ENCODE results near the gene TECTB.

Gene TECTB

DNA sequence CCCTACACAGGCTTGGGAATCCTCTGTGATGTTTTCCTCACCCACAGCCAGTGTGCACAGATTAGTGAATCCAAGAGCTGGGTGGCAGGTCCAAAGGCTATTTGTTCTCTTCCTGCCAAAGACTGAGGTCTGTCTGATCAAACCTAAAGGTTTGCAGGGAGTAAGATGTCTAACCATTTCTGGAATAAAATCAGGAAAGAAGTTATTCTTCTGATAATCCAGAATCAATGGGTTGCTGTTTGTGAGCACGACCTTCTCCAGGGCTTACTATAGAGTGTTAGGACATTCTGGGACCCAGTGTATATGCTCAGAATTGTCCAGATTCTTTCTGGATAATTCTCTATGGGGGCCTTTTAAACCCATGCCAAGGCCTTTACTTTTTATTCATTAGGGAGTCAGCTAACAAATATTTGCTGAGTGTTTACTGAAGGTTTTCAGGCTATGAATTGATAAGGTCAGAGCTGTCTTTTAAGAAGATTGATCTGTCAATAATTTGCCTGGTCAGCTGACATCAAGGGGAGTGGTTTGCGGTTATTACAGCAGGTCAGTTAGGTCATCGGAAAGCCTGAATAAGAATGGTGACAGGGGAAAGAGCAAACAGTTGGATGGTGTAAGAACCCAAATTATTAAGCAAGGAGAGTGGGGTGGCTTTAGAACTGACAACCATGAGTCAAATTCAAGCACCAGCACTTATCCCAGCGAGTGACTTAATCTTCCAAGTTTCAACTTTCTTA is 7.5 kb upstream of the TECTB start:
- FAIRE-seq = no peak

DNA sequence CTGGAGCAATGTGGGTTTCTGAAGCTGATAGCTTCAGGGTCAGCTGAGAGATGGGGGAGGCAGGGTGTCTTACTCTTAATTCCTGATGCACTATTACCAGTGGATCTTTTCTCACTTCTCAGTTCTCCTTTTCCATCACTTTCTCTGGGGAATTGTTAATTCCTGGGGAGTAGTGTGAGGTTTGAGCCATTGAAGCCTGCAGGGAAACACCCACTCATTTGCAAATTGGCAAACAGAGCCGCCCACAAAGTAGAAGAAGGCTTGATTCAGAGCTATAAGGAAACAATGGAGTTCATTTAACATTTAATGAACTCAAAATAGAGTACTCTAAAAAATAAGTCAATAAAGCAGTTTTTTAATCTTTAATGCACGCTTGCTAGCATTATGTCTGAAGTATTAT is 4.3 kb upstream of the TECTB start:
- FAIRE-seq = no peak

DNA sequence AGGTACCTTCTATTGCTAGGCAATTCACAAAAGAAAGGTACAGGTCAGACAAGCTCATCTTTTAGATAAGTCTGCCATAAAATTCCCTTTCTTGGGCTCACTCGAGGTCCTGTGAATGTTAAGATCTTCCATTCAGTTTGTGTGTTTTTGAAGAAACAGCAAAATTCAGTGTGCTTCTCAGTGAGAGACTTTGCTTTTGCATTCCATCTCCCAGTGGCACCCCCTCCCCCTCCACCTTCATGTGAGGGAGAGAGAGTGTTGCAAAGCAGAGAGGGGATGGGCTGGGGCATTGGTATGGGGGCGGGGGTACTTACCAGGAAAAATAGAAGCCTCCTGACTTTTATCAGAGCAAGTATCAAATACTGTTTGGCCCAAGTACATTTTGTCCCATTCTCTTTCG is 3.8 kb upstream of the TECTB start:
- FAIRE-seq = no peak

DNA sequence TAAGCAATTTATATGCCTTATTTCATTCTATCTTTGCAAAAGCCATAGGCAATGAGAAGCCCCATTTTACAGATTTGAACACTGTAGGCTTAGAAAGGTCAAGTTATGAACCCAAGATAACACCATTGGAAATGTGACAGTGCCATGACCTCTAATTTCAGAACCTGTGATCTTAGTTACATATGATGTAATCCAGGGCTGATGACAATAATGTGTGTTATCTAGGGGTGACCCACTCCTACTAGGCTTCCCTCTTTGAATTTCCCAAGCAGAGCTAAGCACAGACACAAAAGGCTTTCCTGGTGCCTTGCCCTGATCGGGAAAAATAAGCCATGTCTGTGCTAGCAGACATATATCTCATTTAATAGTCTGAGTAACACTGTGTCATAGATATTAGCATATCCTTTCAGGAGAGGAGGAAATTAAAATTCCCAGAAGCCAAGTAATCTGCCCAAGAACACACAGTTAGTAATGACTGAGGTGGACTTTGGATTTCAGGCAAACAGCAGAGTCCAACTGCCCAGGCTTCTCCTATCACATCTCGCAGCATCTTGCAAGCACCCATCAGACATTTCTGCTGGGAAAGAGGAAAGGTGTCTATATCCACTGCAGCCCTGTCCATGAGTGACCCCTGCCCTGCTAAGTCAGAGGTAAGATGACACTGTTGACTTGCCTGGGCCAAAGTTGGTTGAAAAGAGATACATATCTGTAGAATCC is 2.8 kb upstream of the TECTB start:
- FAIRE-seq = no peak

DNA sequence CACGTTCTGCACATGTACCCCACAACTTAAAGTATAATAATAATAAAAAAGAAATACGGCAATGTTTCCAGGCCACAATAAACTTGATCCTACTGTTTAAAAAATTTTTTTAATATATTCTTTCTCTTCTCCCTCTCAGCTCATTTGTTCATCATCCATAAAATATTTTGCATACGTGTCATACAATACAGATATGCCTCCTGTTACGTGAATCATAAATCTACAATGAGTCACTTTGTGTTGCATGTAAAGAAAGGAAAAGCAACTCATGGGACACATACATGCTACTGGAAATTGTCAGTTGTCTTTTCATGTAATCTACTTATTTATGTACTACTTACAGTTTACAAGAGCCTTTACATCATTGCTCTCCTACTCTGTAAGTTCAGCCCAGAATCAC is 1.1 kb upstream of the TECTB start:
- FAIRE-seq = no peak

DNA sequence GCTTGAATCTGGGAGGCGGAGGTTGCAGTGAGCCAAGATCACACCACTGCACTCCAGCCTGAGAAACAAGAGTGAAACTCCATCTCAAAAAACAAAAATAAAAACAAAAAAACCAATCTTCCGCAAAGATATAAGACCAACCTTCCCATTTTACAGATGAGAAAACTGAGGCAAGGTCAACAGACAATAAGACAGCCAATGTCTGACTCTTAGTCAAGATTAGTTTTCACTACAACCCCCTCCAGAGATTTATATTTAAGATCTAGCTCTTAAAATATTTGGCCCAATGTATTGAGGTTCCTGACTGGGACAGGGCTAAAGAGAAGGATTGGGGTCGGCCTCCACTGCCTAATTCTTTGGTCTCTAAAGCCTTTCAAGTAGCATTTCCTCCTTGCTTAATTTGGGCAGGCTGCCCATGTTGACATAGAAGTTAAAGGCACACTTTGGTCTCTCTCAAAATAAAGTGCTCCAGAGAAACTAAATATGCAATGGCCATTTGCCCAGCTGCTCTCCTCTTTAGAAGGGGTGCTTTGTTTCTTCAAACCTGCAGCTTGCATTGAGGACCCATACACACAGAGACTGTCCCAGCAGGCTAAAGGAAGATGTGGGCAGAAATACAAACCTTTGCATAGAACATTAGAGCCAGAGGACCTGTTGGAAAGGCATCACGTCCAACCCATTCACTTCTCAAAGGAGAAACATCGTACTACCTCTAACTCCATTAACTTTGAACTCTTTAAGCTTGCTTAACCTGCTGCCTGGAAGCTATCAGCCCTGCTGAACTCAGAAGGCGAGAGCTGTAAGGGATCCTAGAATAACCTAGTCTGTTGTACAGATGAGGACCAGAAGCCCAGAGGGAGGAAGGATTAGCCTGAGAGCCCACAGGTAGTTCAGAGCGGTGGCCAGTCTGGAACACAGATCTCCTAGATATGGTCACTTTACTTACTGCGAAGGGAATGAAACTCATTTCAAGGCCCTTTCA is 3.9 kb downstream of the TECTB start:
- FAIRE-seq = no peak

DNA sequence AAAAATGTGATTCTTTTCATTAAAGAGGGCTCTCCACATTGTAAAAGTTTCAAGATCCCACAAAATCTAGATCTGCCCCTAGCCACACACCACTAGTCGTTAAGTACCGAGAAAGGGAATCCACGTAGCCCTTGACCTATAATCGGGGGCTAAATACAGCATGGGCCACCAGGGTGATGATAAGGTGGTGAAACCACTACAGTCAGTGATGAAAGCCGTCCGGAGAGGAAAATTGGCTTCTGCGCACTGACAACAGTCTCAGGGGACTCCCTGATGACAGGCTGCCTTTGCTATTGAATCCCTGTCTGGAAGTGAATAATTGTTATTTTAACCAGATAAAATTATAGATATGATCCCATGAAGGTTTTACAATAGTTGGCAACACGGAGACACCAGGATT is 4.6 kb downstream of the TECTB start:
- FAIRE-seq = no peak

DNA sequence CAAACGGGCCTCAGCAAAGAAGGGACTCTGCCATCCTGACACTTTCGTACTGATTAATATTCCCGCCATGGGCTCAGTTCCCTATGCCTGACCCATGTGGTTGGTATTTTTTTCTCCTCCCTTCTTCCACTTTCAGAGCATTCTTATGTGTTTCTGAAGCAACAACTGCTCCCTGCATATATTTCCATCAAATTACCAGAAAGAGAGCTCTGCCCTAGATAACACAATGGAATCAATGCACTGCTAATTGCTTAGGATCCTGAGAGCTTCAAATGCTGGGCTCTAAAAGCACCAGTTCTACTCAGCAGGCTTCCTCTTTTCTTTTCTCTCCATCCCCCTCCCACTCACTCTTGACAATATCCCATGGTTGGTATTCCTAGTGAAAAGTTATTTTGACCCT is 5.3 kb downstream of the TECTB start:
- no peak for FAIRE-seq

DNA sequence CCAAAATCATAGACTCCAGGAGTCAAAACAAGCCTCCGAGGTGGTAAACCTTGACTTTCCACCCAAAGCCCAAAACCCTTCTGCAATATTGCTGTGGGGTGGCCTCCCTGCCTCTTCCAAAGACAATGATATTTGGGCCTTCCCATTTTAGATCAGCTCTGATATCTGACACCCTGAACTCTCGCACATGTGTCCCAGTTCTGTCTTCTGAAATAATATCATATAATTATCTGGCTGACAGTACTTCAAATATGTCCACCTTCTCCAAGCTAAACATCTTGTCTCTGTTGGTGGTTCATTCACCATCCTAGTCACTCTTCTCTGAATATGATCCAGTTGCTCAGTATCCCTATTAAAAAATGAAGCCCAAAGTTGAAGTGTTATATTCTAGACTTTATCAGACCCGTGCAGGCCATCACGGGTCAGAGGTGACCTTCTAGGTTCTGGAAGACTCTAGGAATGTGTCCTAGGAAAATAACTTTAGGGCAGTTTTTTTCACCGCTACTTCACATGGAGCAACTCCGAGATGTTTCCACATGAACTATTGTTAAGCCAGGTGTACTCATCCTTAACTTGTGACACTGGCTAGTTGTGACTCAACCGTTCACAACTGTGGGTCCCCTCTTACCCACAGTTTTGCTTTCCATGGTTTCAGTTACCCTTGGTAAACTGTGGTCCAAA is 6.3 kb downstream of the TECTB start:
- FAIRE-seq = no peak

DNA sequence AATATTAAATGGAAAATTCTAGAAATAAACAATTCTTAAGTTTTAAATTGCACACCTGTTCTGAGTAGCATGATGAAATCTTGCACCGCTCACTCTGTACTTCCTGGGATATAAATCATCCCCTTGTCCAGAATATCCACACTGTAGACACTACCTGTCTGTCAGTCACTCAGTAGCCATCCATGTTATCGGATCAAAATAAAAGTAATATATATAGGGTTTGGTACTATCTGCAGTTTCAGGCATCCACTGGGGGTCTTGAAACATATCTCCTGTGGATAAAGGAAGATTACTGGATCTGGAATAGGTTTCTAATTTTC is 6.8 kb downstream of the TECTB start:
- FAIRE-seq = no peak

DNA sequence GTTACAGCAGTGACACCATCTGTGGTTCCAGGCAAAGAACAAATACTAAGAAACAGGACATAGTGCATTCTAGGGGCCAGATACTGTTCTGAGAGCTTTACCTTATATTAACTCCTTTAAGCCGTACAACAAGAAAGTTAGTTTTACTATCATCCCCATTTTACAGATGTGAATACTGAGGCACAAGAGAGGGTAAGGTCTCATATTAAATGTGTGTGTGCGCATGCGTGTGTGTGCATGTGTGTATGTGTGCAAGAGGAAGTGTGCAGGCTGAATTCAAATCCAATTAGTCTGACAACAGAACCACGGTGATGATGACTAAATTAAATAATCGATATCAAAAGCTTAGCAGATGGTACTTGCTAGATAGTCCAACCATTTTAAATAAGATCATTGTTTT is 11.0 kb downstream of the TECTB start:
- FAIRE-seq = no peak

DNA sequence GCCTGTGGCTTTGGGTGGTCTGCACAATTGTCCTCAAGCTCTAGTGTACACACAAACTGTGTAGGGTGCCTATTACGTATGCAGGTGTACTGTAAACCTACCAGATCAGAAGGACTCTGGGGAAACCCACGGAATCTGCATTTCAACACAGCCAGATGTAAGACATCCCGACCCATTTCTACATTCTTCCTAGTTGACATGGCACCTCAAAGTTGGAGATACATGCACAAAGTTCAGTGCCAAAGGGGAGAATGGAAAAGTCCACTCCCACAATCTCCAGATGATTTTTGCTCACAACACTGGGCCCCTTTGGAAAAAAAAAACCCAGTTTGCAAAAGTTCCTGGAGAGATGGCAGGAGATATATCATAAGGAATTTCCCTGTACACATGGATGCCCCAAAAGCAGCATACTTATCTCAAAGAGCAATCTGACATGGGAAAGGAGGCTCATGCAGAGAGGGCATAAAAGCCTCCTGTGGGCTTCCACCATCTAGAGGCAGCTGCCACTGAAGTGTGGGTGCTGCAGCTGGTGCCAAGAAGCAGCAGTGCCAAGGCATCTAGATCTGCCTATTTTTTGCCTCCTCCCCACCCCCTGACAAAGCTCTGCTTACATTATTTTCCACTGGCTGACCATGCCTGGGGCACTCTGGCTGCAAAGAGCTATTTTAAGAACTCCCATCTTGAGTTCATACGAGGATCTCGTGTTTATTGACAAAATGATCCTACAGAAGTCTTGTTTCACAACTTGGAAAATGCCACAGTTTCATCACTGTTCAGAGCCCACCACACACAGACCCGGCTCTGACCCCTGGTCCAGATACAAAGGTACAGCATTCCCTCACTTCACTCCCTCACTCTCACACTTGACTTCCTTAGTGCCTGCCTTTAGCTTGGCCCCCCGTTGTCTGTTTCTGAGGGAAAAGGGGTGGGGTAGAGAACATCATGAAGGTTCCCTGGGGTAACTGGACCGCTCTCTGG is 12.9 kb downstream of the TECTB start:
- no peak for FAIRE-seq

DNA sequence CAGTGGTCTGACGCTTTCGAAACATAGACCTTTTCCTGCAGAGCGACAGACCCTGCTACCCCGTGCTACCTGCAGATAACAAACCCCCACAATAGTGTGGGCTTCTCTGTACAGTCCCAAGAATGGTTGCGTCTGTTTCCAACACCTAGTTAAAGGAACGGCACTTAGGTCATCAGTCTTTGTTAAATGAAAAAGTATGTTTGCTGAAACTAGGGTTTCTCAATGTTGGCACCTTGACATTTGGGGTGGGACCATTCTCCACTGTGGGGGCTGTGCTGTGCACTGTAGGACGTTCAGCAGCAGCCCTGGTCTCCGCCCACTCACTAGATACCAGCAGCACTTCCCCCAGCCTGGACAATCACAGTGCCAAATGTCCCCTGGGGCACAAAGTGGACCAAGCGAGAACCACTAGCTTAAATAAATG is 13.7 kb downstream of the TECTB start:
- no peak for FAIRE-seq

DNA sequence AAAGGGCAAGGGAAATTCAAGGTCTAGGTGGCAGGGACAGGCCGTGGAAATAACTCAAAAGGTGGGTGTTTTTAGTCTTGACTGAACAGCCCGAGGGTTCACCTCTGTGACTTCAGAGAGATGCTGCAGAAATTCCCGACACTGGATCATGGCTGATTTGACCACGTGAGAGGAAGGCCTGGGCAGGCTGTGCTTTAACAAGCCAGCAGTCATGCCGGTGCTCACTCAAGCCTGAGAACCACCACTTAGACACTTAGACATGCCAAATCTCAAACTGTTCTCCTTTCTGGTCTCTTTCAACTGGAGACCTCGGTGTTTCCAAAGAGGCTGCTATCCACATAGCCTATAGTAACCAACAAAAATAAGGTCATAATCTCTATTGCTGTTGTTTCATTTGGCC is 15.4 kb downstream of the TECTB start:
- no peak for FAIRE-seq

DNA sequence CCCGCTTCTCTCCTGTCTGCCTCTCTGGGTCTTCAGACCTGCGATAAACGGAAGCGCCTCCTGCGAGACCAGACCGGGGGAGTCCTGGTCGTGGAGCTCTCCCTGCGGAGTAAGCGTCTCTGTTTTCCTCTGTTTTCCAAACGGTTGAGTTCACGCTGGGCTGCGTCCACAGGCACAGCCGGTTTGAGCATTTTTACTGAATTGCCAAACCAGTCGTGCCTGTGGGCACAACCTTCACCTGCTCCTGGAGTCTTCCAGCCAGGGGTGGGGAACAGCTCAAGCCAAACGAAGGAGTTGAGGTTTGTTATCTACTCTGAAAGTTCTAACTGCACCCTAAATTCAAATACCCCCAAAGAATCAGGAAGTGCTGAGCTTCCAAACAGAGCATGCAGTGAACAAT is 16.3 kb downstream of the TECTB start:
- FAIRE-seq = no peak

DNA sequence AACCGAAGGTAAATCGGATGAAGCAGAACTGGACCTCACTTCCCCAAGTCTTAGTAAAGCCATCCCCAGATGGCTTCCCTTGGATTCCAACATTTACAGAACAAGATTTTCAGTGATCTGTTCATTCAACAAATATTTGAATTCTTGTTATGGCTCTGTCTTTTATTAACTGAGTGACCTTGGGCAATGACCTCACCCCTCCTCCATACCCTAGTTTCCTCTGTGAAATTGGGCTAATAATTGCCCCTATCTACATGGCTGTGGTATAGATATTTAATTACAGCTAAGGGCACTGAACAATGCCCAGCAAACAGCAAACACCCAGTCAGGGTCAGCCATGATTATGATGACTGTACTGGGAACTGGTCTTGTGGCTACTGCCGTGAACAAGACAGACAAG is 19.1 kb downstream of the TECTB start:
- FAIRE-seq = no peak

DNA sequence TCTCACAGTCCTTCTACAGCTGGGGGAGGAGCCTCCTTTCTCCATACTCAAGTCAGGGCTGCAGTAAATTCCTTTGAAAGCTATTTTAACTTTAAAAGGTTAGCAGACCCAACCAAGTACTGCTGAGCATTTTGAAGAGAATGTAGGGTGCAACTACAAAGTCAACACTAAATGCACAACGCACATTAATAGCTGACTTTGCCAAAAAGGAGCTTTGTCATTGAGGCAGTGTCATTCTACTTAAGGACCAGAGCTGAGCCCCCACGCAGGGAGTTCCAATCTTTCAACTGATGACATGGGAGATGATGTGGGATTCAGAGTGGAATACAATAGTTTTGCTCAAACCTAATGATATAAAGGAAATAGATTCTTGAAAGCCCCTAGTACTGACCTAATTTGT is 20.3 kb downstream of the TECTB start:
- FAIRE-seq = no peak

DNA sequence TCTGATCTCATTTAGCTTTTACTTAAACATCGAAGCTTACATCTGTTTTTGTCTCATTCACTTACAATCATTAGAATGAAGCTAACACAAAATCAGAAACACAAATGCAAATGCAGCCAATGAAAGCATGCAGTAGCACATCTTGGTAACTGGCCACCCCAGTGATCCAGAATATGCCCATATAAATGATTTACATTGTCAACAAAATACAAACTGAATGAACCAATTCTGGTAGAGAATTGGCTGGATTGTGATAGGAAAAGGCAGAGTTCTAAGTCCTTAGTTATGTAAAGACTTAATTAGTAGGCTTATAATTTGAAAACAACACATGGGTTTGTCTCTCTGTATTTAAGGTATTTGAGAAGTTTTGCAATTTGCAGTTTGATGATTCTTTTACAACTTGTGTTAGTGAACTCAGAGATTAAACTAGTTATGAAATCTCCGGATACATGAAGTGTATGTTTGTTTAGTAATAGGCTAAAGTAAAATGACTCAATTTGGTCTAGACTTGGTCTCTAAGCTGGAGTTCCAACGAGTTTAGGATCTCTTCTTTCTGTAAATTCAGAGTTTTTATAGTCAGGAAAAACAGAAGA is 21.2 kb downstream of the TECTB start:
- no peak for FAIRE-seq

DNA sequence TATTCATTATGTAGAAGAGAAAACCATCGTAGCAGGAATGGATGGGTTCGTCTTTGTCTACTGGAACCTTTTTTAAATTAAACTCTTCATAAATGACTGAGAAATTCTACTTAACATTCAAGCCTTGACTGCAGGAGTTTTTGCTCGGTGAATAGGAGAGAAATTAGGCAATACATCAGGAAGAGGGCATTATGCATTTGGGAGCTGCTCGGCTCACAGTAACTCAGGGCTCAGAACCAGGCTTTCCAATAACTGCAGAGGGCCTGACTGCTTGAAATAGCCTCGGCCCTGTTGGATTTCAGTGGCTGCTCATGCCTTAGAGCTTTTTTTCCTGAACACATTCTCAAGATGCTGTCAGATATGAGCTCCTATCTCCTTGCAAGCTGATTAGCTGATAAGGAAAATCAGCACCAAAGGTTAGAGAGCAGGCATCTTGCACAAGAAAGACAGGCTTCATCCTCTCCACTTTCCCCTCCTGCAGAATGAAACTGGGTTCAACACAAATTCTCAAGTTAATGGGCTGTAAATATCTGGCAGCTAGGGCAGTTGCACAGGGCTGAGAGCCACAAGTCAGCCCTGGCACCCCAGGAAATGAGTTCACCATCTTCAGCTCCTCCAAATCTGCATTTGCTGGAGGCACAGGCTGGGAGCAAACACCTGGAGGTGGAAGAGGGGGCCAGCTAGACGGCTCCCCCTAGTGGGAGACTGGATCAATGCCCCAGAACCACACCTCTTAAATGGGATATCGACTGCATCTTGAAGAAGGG is 24.3 kb downstream of the TECTB start:
- no peak for FAIRE-seq

DNA sequence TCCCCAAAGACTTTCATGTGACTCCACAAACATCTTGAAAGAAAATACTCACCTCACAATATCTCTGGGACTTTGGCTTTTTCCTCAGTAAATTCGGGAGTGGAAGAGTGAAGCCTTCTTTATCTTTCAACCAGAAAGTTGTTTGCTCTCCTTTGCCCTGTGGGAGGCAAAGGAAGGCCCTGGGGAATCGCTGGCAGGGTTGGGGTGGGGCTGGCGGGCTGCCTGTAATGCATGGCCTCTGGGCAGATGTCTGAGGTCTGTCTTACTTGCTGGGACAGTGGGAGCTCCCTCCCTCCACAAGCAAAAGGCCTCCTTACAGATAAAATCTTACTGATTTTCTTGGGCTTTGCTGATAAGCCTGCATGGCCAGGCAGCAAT is 24.9 kb downstream of the TECTB start:
- no peak for FAIRE-seq

DNA sequence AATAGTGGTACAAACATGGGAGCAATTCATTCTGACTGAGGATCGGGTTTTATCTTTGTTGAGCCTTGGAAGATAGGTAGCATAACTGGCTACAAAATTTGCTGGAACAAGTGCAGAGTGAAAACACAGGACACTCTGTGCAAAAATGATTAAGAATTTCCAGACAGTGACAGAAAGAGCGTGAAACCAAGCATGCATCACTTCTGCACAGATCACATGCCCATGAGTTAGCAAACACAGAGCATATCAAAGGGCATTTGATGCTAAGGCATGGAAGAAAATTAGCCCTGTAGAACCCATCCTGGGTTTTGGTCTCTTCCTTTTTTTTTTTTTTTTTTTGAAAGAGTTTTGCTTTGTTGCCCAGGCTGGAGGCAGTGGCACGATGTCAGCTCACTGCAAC is 28.3 kb downstream of the TECTB start:
- no peak for FAIRE-seq

Measured in colon (tissue), 2 donors.